HG02970 (cell line): ENCODE measurements around the gene MTA1.

Experiments used
- ATAC-seq: cut with Tn5 transposase; IDR thresholded peaks from one replicate; pipeline ENCODE4 v1.9.1; 2021; ENCODE audit warnings: mild to moderate bottlenecking, moderate library complexity, moderate number of reproducible peaks; ENCODE audit not compliant: unreplicated experiment, low FRiP score

The MTA1 gene

DNA sequence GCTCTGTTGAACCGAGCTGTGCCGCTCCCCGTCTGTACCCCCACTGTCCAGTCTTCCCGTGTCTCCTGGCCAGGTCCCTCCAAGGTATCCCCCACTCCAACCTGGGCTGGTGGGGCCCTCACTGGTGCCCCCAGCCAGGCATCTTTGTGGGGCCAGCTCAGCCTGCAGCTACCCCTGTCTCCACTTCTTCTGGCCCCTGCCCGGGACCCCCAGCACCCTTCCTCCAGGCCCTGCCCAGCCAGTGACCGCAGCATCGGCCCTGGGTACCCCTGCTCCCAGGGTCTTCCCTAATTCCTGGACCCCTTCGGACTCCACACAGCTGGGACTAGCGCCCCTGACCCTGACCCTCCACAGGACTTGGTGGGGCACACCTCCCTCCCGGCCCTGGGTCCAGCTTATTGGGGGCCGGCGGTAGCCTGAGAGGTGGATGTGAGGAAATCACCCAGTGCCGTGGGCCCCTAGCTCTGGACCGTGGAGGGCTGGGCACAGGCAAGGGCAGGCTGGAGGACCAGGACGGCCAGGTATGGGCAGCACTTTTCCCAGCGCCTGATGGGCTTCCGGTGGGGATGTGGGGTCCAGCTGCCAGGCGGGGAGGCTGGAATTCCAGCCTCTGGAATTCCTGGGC is 63.0 kb downstream of the MTA1 start:
- no peak for ATAC-seq

DNA sequence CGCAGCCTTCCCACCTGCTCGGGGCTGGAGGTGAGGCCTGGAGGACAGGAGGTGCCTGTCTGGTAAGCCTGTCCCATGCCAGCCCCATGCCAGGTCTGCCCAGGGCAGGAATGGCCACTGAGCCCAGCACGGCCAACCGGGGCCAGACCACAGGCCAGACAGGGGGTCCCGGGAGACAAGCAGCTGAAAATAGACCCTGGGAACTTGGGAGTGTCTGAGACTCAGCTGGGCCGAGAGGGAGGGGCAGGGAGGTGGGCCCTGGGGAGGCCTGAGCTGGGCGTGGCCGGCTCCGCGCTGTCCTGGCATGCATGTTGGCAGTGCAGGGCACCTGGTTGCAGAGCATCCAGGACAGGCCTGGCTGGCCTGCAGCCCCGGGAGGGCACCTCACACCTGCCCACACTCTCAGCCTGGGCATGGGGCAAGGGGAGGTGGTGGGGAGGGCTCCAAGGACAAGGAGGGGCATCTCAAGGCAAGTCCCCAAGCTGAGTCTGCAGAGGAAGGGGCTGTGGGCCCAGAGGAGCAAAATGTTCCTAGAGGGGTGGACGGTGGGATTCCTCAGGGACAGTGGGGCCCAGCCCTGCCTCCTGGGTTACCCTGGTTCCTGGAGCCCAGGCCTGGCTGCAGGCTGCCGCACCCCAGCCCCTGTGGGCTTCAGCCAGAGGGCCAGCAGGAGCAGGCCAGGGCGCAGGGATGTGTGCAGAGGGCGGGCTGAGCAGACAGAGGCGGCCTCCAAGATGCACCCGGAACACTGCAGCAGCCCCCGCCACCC is 63.9 kb downstream of the MTA1 start:
- ATAC-seq, result no peak

DNA sequence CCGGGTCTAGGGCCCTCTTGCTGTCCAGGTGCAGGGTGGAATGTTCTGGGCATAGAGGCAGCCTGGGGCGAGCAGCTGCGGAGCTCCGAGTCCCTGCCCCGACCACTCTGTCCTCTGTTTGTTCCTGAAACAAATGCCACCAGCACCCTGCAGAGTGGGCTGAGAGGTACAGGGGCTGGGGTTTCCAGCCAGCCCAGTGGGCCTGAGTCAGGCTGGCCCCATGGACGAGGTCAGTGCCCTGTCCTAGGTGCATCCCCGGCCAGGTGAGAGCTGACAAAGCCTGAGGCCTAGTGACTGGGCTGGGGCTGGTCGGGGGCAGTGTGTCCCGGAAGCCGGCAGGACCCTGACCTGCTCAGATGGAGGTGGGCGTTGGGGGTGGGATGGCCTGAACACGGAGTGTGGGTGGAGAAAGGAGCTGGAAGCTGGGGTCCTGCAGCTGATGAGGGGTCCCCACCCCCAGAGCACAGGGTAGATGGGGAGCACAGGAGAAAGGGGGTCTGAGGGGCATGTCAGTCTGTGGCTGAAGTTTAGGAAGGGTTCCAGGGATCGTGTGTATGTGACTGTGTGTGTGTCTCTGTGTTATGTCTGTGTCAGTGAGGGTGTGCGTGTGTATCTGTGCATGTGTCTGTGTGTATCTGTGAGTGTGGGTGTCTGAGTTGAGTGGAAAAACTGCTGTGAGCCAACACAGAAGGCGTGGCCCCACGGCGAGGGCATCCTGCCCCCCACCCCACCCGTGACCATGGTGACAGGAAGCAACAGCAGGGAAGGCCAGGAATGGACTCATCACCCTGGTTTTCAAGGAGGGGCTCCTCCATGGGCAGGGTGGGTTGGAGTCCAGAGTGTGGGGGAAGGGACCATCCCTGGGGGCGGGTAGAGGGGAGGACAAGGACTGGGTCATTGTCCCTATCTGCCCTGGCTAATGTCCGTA is 64.7 kb downstream of the MTA1 start:
- no peak for ATAC-seq

DNA sequence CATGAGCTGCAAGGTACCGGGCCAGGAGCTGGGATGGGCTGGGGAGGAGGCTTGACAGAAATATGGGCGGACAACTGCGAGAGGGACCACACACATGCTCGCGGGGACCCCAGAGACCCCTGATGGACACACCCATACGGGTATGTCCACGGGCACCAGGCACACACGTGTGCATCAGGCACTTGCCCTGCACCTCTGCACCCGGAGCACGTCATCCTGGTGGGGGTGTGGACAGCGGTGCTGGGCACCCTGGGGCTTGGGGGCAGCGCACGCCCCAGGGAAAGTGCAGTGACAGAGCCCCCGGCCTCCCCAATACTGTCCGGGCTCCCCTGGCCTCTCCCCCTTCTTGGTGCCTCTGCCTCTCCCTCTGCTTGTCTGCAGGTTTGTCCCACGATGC is 65.4 kb downstream of the MTA1 start:
- no peak for ATAC-seq

DNA sequence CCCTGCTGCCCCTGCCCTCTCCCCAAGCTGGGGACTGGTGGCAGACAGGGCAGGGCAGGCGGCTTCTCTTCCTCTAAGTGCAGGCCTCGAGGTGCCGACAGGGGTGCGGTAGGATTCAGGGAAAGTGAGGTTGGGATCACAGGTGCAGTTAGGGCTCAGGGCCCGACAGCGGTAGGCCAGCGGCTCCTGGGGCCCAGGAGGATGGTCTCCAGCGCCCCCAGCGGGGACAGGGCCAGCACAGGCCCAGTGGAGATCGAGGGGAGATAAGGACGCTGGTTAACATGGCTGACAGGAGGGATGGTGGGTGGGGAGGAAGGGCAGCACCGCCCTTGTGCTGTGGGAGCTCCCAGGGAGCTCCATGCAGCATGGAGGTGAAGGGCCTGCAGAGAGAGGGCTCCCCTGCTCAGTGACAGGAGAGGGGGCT is 66.1 kb downstream of the MTA1 start:
- no peak for ATAC-seq

DNA sequence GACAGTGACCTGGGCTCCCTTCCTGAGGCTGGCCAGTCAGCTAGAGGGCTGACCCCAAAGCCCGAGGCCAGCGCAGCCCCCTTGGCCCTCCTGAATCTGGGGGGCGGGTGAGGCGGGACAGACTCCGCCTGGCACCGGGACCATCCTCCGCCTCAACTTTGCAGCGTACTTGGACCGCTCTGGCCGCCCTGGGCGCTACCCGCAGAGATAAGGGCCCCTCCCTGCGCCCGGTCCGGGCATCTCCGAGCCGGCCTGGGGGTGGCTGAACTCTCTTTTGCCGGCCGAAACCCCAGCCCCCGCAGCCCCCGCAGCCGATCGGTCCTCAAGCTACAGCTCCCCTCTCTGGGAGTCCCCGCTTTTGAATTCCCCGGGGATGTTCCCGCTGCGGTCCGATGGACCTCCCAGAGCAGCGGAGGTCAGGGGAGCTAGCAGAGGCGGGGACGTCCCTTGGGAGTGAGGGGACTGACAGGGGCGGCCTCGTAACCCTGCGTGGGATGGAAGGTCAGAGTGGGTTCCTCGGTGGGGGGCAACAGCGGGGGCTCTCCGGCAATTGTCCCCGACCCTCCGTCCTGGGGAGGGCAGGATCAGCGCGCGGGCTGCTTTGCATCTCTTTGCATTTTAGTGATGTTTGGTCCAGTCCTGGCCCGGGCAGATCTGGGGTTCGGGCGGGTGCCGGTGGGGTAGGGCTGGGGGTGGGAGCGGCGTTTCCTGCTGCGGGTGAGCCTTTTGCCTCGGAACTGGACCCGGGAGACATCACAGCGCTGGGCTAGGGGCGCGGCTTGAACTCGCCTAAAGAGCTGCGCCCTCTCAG is 66.7 kb downstream of the MTA1 start, which contains the start of gene CRIP1:
TSS of gene CRIP1 (plus strand) at position 724 of the 811 bp plus-strand sequence. CDS start 374 bp downstream, outside the sequence.
- no peak for ATAC-seq

DNA sequence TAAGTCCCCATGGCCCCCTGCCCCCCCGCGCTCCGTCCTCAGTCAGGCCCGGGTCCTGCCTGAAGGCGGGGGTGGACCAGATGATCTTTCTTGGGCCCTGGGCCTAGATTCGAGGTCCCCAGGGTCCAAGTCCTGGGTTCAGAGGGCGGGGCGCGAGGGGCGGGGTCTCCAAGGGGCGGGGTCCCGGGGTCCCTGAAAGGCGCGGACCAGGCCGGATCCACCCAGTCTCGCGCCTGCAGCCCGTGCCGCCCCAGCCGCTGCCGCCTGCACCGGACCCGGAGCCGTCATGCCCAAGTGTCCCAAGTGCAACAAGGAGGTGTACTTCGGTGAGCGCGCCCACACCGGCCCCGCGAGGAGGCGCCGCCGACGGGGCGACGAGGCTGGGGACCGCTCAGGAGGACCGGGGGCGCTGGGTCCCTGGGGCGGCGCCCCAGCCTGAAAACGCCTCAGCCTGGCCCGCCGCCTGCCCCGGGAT is 67.4 kb downstream of the MTA1 start:
- no peak for ATAC-seq

DNA sequence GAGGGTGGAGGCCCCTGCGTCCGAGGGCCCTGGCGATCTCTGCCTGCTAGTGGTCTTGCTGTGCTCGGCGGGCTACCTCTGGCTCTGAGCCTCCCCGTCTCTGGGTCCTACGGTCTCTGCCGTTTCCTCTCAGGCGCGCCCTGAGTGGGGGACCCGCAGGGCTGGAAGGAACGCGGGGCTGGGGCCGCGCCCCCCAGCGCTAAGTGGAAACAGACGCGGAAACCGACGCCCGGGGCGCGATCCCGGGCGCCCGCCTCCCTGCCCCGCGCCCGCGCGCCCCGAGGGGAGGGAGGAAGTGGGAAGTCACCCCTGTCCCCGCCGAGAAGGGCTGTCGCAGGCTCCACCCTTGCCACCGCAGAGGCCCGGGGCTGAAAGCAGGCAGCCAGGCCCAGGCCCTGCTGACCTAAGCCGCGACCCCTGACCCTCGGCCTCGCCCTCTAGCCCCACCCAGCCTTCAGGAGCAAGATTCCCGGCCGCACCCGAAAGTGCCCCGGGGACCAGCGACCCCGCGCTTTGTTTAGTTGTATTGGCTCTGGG is 67.9 kb downstream of the MTA1 start:
- ATAC-seq, result no peak

DNA sequence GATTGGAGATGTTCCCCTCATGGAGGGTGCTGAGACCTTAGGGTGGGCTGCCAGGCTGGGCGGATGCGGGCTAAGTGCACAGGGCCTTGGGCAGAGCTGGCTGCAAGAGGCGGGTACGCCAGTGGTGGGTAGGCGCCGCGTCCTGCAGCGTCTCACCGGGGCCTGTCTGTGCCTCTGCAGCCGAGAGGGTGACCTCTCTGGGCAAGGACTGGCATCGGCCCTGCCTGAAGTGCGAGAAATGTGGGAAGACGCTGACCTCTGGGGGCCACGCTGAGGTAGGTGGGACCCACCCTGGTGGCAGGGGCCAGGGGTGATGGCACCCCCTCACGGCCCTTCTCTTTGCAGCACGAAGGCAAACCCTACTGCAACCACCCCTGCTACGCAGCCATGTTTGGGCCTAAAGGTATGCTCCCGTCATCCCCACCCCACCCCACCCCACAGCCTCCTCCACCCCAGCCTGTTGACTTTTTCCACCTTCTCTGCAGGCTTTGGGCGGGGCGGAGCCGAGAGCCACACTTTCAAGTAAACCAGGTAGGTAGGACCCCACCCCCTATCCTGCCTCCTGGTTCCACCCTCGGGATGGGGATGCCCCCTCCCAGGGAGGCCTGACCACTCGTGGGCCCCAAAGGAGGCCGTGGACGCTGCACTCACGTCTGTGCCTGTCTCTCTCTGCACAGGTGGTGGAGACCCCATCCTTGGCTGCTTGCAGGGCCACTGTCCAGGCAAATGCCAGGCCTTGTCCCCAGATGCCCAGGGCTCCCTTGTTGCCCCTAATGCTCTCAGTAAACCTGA is 68.6 kb downstream of the MTA1 start:
- ATAC-seq, result no peak

DNA sequence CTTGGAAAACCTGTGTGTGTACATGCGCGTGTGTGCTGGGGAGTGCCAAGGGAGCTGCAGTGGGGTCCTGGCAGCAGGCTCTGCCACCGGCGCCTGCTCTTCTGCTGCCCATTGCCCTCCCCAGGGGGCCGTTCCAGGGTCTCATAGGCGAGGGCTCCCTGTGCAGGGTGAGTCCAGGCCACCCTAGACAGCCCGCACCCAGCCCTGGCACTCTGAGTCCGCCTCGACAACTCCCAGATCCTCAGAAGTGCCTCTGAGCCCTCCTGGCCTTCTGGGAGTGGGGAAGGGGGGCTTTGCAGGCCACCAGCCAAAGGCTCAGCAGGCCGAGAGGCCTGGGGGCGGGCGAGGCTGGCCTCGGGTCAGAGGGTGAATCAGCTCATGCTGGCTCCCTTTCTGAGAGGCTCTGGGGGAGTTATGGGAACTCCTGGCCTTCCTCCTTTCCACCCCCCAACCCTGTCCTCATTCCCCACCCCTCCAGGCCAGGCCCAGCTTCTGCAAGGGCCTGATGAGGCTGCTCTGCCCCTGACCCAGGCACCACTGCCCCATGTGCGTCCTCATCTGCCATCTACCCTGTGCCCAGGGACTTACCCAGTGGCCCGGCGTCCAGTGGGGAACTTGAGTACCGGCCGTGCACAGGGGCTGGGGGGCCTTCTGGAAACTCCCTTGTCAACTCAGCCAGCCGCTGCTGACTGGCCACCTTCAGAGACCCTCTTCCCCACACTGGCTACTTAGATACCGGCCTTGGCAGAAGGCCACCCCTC is 69.3 kb downstream of the MTA1 start:
- ATAC-seq, result no peak

DNA sequence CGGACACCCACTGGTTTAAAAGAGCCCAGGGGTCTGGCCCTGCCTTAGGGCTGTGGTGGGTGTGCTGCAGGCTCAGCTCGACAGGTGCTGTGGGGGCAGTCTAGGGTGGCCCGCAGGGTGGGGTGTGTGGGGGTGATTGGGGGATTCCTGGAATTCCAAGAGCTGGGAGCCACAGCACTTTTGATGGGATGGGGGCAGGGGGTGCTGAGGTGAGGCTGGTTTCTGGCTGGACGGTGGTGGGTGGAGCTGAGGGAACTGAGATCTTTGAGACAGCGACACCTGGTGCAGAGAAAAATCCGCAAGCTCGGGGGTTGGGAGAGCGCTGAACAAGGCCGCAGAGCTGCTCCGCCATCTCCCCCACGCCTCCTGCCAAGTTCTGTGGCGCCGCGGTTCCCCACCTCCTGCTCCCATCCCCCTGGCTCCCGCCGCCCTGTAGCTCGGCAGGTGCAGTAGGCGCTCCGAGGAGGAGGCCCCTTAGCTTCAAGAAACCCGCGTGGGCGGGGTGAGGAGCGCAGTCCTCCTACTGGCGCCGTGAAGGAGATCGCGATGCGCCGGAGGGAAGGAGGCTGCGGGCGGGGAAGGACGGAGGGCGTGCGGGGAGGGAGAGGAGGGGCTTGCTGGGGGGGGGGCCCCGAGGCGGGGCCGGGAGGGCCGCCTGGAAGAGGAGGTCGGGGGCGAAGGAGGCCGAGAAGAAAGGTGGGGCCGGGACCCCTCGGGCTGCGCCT is 70.1 kb downstream of the MTA1 start:
- ATAC-seq, result no peak

DNA sequence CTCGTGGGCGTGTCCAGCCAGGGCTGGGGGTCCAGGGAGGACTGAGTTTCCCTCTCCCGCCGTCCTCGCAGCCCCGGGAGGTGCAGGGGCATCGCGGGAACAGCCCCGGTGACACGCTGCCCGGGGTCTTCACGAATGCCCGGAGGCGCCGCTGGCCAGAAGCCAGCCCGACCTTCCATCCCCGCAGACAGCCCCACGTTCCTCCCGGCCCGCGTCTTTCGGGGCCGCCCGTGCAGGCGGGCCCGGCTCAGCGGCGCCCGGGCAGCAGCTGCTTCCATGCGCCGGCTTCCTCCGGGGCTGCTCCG is 70.6 kb downstream of the MTA1 start:
- ATAC-seq, result peak; percentile 2

DNA sequence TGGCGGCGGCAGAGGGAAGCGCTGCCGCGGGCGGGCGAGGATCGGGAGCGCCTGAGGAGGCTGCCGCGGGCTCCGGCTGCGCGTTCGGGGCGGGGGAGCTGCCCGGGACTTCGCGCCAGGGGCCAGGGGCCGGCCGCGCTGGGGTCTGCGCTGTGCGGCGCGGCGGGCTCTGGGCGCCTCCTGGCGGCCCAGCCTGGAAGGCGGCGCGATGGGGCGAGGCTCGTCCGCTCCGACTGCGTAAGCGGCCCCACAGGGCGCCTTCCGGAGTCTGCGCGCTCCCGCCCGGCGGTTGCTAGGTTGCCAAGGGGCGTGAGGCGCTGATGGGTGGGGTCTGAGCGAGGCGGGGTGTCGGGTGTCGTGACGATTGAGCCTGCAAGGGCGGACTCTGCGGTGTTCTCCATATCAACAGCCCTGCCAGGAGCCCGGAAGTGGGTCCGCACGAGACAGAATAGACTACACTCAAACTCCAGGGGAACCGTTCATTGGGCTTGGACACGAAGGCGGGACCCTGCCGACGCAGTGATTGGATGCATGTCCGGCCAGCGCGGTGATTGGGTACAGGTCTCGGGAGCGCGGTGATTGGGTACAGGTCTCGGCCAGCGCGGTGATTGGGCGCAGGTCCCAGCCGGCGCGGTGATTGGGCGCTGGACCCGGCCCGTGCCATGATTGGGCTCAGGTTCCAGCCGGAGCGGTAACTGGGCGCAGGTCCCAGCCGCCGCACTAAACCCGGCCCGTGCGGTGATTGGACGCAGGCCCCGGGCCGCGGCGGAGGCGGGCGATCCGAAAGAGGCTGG is 71.1 kb downstream of the MTA1 start, which contains the start of gene TEDC1:
TSS of gene TEDC1 (plus strand) at position 675 of the 794 bp plus-strand sequence. CDS start 130 bp downstream, outside the sequence.
- ATAC-seq, result peak; percentile 66

DNA sequence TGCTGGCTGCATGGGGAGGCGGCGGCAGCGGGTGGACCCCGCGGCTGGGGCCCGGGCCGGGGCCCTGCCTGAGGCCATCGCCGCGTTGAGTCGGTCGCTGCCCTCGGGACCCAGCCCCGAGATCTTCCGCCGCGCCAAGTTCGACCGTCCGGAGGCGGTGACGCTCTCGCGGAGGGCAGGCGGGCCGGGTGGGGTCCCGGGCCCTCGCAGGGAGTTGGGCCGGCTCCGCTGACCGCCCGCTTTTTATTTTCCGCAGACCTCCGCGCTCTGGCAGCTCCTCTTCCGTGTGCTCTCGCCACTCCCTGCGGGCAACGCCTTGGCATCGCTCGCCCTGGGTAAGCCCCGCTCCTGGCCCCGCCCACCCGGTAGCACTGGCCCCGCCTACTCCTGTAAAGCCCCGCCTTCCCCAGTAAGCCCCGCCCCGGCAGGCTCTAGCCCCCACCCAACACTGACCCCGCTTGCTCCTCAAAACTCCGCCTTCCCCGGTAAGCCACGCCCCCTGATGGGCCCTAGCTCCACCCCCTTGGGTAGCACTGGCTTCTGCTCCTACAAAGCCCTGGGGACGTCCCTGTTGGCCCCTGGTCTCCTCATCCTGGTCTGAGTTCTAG is 71.8 kb downstream of the MTA1 start:
- ATAC-seq, result no peak

DNA sequence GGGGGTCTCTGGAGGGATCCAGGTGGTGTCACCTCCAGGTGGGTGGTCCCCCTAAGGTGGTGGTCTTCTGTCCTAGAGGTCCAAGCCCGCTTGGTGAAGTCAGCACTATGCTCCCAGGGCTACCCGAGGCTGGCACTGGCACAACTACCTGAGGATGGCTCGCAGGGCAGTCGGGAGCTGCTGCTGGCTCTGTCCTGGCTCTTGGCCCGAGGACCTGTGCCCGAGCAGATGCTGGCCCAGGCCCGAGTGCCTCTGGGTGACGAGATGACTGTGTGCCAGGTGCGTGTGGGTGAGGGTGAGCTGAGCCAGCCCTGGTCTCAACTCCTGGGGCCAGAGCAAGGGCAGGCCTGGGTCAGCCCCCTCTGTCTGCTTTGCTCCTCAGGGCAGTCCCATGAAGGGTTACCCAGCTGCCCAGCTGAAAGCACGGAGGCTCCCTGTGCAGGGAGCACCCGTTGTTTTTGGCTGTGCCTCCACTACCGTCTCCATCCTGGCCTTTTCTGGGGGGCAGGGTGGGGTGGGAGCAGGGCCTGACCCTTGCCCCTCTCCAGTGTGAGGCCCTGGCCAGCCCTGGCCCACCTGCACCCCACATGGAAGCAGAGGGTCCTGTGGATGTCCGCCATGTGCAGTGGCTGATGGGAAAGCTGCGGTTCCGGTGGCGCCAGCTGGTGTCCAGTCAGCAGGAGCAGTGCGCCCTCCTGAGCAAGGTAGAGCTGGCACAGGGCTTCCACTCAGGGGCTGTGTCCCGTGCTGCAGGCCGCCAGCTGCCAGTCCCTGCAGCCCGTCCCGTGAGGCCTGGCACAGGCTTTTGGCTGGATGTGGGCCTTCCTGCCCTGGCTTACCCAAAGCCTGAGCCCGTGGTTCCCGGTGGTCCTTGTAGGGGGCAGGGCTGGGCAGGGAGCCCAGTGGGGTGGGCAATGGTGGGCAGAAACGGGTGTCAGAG is 72.7 kb downstream of the MTA1 start:
- ATAC-seq, result no peak
